Right lobe of liver (tissue), 6 donors: ENCODE data around the gene ADI1. TPM values are rescaled to one million over a fixed set of nuclear protein-coding genes. Genes with fewer than 3 reads are reported as not detected.
"Not testable (repeated sequence)": the region's sequence is repeated elsewhere in the genome, so short reads cannot be mapped to it uniquely, and the experiment has no call there.

Experiments
- ATAC-seq, 4 donors: fragments of 200-7000 bp; cut with Tn5 transposase; one replicate each; pipeline ENCODE4 v1.9.1; 2020; ENCODE audit warnings: mild to moderate bottlenecking in 4 of 4, moderate library complexity in 4 of 4
- DNase-seq, 3 donors: peaks; one replicate each; pipeline ENCODE4 v3.0.0-alpha.2; 2020
- H3K27ac ChIP-seq, 3 donors: fragments of 200-600 bp; one replicate each; pipeline ENCODE4 v1.8.0; 2022
- H3K27me3 ChIP-seq, 2 donors: fragments of 200-600 bp; one replicate each; pipeline ENCODE4 v1.8.0; 2022
- H3K36me3 ChIP-seq, 4 donors: fragments of 200-600 bp; sonication (generic) in 1 of 4; one replicate each; pipeline versions ENCODE4 v1.5.1 to v1.8.0; 2017 to 2022; ENCODE audit warnings: control low read depth in 1 of 4
- H3K4me1 ChIP-seq, 4 donors: fragments of 200-600 bp; sonication (generic) in 1 of 4; one replicate each; pipeline versions ENCODE4 v1.5.1 to v1.8.0; 2017 to 2022; ENCODE audit warnings: control low read depth in 1 of 4
- H3K4me3 ChIP-seq, 3 donors: fragments of 200-600 bp; one replicate each; pipeline ENCODE4 v1.8.0; 2022
- H3K9me3 ChIP-seq, 4 donors: fragments of 200-600 bp; sonication (generic) in 1 of 4; one replicate each; pipeline versions ENCODE4 v1.5.1 to v1.8.0; 2017 to 2022; ENCODE audit warnings: control low read depth in 1 of 4
- POLR2A ChIP-seq: fragments of 450-650 bp; IDR thresholded peaks from one replicate; pipeline ENCODE4 v1.6.1; 2017; ENCODE audit warnings: antibody characterized with exemption, mild to moderate bottlenecking
- WGBS: methylation state at CpG from one replicate; pipeline ENCODE4 v1.1.6; 2018; ENCODE audit warnings: low coverage, low lambda C conversion rate; ENCODE audit not compliant: insufficient coverage; ENCODE audit errors: missing lambda C conversion rate; 5-methylcytosine and 5-hydroxymethylcytosine counted together
- intact Hi-C, 2 donors: fragments of 100-400 bp; cut with DNase I; formaldehyde crosslinking; loops; one replicate each; pipeline versions ENCODE4 v1.11.2 to v1.14.1; 2022
- total RNA-seq, 6 experiments: library from RNA; depleted of rRNA in 2 of 6; stranded (reverse); fragments of >200 nt in 2 of 6; fragmentation: NEBNext Ultra II Directional in 3 of 6; extraction: Animal tissue kit (Norgen Biotek cat#: 25700) in 3 of 6; gene quantifications; one replicate each; pipeline versions ENCODE4 v1.1.0 to v1.2.4, GENCODE V29; 2016 to 2023
- TF ChIP-seq, protein P1 (sequence below), 4 donors: fragments of 200-600 bp in 3 of 4; fragments of 450-650 bp in 1 of 4; IDR thresholded peaks; one replicate each; pipeline versions ENCODE4 v1.5.1 to v1.8.0; 2016 to 2022; ENCODE audit warnings: antibody characterized with exemption in 4 of 4, mild to moderate bottlenecking in 2 of 4
- donor health status: DM: no; HTN: yes; CAD: no.
- donor health status: DM: no; HTN: no; CAD: no.
- donor health status: DM: no; HTN: no; CAD: no.
- donor health status: DM: no; HTN: yes; CAD: no.
- donor health status: DM: no; HTN: yes; CAD: no.

Gene ADI1
- total RNA-seq, 6 experiments from 2014 or later, result 165 to 470 (median 246) TPM

DNA sequence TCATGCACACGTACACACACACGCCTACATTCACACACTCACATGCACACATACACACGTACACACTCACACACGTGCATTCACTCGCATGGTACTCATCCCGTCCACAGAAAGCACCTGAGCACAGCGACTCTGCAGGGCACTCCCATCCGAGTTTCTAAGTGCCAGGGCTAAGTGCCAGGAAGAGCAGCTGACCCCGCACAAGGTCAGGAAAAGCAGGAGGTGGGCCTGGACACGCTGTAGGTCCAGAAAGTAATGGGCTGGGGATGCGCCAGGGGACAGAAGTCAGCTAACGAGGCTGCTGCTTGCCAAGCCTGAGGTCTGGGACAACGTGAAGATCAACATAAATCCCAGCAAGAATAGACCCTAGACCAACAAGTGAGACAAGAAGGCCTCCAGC lies 15.8 kb downstream of the ADI1 start:
- Histone ChIP-seq H3K27ac (no peak overlapping the region), H3K9me3 (no peaks in the 10 kb centered on the region), H3K4me1 (peaks cover 0 to 35% (median 3%) of the 10 kb centered on the region in 4 donors), H3K36me3 (peaks cover 2 to 91% (median 35%) of the 10 kb centered on the region in 4 donors), H3K27me3 (no peaks in the 10 kb centered on the region), H3K4me3 (no peak overlapping the region)
- no peak for TF ChIP-seq POLR2A
- TF ChIP-seq, protein P1, sequence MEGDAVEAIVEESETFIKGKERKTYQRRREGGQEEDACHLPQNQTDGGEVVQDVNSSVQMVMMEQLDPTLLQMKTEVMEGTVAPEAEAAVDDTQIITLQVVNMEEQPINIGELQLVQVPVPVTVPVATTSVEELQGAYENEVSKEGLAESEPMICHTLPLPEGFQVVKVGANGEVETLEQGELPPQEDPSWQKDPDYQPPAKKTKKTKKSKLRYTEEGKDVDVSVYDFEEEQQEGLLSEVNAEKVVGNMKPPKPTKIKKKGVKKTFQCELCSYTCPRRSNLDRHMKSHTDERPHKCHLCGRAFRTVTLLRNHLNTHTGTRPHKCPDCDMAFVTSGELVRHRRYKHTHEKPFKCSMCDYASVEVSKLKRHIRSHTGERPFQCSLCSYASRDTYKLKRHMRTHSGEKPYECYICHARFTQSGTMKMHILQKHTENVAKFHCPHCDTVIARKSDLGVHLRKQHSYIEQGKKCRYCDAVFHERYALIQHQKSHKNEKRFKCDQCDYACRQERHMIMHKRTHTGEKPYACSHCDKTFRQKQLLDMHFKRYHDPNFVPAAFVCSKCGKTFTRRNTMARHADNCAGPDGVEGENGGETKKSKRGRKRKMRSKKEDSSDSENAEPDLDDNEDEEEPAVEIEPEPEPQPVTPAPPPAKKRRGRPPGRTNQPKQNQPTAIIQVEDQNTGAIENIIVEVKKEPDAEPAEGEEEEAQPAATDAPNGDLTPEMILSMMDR (IDR thresholded peaks at IDR 0.05), result no peak
- peak in 2 of 3 donors; percentile 52 to 57 for DNase-seq
- peak in 2 of 4 donors; percentile 26 to 44 for ATAC-seq
- 61% methylated on average over 11 of the region's 13 CpGs for WGBS
- intact Hi-C loops, result no loop called here

DNA sequence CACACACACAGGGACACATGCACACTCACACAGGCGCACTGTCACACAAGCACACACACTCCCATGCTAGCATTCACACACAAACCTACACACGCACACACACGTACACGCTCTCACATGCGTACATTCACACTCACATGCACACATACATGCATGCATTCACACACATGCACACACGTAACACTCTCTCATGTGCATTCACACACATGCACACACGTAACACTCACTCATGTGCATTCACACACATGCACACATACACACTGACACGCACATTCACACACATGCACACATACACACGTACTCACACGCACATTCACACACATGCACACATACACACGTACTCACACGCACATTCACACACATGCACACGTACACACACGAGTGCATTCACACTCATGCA lies 16.3 kb downstream of the ADI1 start:
- no peak for ATAC-seq
- Histone ChIP-seq H3K36me3 (peaks cover 6 to 91% (median 37%) of the 10 kb centered on the region in 4 donors), H3K27me3 (no peaks in the 10 kb centered on the region)

DNA sequence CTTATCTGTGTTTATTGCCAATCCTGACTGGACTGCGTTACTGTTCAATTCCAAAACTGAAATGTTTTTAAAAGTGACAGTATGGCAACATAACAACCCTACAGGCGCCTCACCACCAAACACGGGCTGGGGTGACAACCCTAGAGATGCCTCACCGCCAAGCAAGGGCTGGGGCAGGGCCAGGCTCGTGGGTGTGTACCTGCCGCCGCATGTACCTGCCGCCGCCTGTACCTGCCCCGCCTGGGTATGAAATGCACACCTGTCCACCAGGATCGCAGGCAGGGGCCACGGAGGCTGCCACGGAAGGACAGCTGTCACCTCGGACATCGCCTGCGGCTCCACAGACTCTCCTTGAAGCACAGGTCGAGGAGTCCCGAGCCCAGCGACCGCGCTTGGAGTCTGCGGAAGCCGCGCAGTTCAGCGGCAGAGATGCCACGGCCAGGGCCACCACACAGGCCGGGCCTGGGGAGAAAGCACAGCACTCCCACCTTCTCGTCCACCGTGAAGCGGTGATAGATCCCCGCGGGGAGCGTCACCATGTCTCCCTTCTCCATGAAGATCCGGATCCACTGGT lies 18.9 kb downstream of the ADI1 start:
- H3K36me3 ChIP-seq, result peaks cover 6 to 93% (median 48%) of the 10 kb centered on the region in 4 donors
- DNase-seq (peak in 2 of 3 donors; percentile 46 to 53), ATAC-seq (peak in 2 of 4 donors; percentile 13 to 39)
- no peak overlapping the region for H3K27ac ChIP-seq
- H3K27me3 ChIP-seq, result no peaks in the 10 kb centered on the region
- no peaks in the 10 kb centered on the region for H3K9me3 ChIP-seq
- WGBS, result 93% methylated on average over 4 of the region's 34 CpGs
- intact Hi-C loops, result no loop called here
- H3K4me1 ChIP-seq, result peaks cover 0 to 13% (median 2%) of the 10 kb centered on the region in 4 donors
- no peak for TF ChIP-seq POLR2A
- TF ChIP-seq, protein P1 (IDR thresholded peaks at IDR 0.05), result no peak
- no peak overlapping the region for H3K4me3 ChIP-seq

More for the DNA sequence above, 16.3 kb downstream of the ADI1 start:
- H3K9me3 ChIP-seq, result no peaks in the 10 kb centered on the region
- no peak overlapping the region for H3K4me3 ChIP-seq
- peak in 1 of 3 donors; percentile 17 for DNase-seq
- TF ChIP-seq POLR2A, result no peak
- TF ChIP-seq, protein P1 (IDR thresholded peaks at IDR 0.05), result no peak
- H3K4me1 ChIP-seq, result peaks cover 0 to 35% (median 3%) of the 10 kb centered on the region in 4 donors
- intact Hi-C loops, result no loop called here
- WGBS, result 100% methylated on average over 10 of the region's 14 CpGs
- H3K27ac ChIP-seq, result no peak overlapping the region

DNA sequence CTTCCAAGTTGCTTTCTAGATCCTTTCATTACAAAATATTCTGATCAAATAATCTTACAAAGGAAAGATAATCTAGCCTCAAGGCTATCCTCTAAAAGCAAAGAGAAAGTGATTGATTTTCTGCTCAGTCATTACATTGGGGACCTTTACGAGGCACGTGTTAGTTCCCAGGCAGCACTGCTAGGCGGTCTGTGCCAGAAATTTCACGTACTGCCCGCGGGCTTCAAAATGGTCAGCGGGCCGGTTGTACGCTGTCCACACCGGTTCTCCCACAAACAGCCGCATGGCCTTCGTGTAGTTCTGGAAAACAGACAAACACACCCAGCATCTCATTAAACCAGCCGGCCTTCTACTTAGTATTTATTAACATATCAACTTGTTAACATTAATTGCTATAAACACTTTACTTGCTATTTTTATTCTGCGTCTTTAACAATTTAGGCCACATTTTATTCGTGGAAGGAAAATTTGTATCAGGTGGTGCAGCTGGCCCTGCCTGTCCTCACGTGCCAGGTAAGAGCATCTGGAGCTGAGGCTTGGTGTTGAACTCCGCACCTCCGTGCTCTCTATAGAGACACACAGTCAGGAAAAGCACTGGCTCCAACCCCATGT lies 20.4 kb downstream of the ADI1 start:
- no peaks in the 10 kb centered on the region for H3K27me3 ChIP-seq
- no peak overlapping the region for H3K27ac ChIP-seq
- intact Hi-C loops, result no loop called here
- no peak overlapping the region for H3K4me3 ChIP-seq
- peaks cover 0 to 3% (median 0%) of the 10 kb centered on the region in 4 donors for H3K4me1 ChIP-seq
- 87% methylated on average over 17 of the region's 18 CpGs for WGBS
- ATAC-seq (no peak), DNase-seq (peak in 1 of 3 donors; percentile 28)
- no peaks in the 10 kb centered on the region for H3K9me3 ChIP-seq
- TF ChIP-seq, protein P1 (IDR thresholded peaks at IDR 0.05), result no peak
- TF ChIP-seq POLR2A, result no peak
- H3K36me3 ChIP-seq, result peaks cover 6 to 84% (median 43%) of the 10 kb centered on the region in 4 donors

DNA sequence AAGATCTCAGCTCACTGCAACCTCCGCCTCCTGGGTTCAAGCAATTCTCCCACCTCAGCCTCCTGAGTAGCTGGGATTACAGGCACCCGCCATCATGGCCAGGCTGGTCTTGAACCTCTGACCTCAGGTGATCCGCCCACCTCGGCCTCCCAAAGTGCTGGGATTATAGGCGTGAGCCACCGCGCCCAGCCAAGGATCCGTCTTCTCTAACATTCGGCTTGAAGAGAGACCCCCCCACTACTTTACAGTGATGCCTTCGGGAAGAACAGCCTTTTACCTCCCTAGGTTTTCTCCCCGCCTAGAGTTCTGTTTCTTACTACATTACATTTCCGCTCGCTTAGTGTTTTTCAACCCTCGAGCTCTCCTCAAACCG lies 22.6 kb downstream of the ADI1 start:
- H3K9me3 ChIP-seq, H3K4me3 ChIP-seq, intact Hi-C loops, H3K27ac ChIP-seq, H3K27me3 ChIP-seq, H3K4me1 ChIP-seq, ATAC-seq: not testable (repeated sequence)
- H3K36me3 ChIP-seq, result peaks cover 6 to 68% (median 42%) of the 10 kb centered on the region in 4 donors
- peak in 1 of 3 donors; percentile 36 for DNase-seq
- 97% methylated on average over 10 of the region's 15 CpGs for WGBS
